HG02759 (cell line): ENCODE data around the gene POLE3.
"Not testable (repeated sequence)": the region's sequence is repeated elsewhere in the genome, so short reads cannot be mapped to it uniquely, and the experiment has no call there.

Experiments used
- ATAC-seq: cut with Tn5 transposase; IDR thresholded peaks from one replicate; pipeline ENCODE4 v1.9.1; 2021; ENCODE audit warnings: mild to moderate bottlenecking, moderate library complexity; ENCODE audit not compliant: unreplicated experiment

Gene POLE3

DNA sequence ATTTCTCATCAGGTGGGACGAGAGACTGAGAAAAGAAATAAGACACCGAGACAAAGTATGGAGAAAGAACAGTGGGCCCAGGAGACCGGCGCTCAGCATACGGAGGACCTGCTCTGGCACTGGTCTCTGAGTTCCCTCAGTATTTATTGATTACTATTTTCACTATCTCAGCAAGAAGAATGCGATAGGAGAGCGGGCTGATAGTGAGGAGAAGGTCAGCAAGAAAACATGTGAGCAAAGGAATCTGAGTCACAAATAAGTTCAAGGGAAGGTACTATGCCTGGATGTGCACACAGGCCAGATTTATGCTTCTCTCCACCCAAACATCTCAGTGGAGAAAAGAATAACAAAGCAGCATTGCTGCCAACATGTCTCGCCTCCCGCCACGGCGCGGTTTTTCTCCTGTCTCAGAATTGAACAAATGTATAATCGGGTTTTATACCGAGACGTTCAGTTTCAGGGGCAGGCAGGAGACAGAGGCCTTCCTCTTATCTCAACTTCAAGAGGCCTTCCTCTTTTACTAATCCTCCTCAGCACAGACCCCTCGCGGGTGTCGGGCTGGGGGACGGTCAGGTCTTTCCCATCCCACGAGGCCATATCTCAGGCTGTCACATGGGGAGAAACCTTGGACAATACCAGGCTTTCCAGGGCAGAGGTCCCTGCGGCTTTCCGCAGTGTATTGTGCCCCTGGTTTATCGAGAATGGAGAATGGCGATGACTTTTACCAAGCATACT is 31.2 kb downstream of the POLE3 start:
- not testable (repeated sequence) for ATAC-seq

GRCh38 chr9:113376634-113377567 is 33.6 kb downstream of the POLE3 start, which contains the start of gene HDHD3:
TSS of gene HDHD3 (minus strand) at chr9:113376986. CDS start at chr9:113374354, 2,632 bp downstream.
- peak; percentile 87 for ATAC-seq

DNA sequence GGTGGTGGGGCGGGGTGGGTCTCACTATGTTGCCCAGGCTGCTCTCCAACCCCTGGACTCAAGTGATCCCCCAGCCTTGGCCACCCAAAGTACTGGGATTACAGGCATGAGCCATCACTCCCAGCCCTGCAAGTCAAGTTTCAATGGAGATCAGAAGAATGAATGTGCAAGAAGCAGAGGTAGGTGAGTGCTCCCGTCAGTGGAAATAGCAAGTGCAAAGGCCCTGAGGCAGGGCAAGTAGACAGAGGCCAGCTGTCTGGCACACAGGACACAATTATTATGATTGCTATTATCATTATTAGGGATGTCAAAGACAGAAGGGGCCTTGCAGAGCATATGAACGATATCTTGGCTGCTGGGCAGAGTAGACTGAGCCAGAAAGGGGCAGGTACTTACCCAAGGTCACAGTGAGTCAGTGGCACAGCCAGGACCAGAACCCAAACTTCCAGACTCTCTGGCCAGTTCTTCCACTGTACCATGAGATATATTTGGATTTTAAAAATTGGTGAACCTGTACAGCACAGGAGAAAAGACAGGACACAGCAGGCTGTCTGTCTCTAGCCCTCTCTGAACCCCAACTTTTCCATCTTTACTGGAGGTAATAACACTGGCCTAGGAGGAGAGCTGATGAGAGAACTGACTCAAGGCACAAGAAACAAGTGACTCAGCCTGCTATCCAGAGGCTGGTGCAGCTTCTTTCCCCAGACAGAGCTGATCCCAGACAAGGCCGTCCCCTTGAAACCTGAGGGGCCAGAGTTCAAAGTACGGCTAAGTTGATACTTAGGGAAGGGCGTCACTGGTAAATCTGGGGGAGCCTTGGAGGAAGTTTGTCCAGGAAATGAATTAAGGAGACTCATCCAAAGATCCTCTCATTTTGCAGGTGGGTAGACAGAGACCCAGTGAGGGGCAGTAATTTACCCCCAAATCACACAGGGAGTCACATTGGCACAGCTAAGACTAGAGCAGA is 35.1 kb downstream of the POLE3 start:
- no peak for ATAC-seq

- ATAC-seq = no peak
Observed at GRCh38 chr9:113373676-113374392, 36.6 kb downstream of the POLE3 start.

GRCh38 chr9:113373256-113373655 is 37.2 kb downstream of the POLE3 start:
- no peak for ATAC-seq

GRCh38 chr9:113372059-113372458 is 38.4 kb downstream of the POLE3 start:
- no peak for ATAC-seq

- no peak for ATAC-seq
Observed at GRCh38 chr9:113370806-113371325, 39.6 kb downstream of the POLE3 start.

- no peak for ATAC-seq
Observed at GRCh38 chr9:113369855-113370140, 40.7 kb downstream of the POLE3 start.

DNA sequence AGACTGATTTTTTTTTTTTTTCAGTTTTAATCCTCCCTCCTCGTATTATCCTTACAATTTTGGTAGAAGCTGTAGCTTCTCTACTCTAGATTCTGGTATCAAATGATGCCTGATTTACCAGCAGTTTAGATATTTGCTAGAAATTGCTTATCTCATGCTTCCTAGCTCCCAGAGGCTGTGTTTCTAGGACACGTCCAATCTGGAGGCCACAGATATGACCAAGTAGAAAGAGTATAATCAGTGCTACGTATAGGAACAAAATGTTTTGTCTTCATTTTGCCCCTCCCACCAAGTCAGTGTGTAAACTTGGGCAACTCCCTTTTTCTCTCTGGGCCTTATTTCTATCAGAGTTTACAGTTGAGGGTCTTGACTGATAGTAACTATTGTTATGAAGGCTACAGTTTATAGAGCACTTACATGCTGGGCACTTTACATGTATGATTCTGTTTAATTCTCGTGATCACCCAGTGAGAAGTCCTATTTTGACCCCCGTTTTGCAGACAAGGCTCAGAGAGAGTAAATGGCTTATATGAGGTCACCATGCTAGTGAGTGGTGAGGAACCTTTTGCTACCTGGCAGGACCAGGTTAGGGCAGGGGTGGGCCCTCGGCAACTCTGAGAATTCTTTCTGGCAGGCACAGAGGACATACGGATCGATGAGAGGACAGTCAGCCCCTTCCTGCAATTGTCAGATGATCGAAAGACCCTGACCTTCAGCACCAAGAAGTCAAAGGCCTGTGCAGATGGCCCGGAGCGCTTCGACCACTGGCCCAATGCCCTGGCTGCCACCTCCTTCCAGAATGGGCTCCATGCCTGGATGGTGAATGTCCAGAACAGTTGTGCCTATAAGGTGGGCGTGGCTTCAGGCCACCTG is 41.3 kb downstream of the POLE3 start:
- no peak for ATAC-seq

- no peak for ATAC-seq
Observed at GRCh38 chr9:113368348-113368981, 42.0 kb downstream of the POLE3 start.

DNA sequence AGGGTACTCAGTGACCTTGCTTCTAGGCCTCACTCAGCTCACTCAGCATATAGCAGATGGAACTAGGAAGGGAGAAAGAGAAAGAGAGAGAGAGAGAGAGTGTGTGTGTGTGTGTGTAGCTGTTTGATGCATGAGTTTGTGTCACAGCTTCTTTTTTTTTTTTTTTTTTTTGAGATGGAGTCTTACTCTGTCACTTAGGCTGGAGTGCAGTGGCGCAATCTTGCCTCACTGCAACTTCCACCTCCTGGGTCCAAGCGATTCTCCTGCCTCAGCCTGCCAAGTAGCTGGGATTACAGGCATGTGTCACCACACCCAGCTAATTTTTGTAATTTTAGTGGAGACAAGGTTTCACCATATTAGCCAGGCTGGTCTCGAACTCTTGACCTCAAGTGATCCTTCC is 44.8 kb downstream of the POLE3 start:
- not testable (repeated sequence) for ATAC-seq

DNA sequence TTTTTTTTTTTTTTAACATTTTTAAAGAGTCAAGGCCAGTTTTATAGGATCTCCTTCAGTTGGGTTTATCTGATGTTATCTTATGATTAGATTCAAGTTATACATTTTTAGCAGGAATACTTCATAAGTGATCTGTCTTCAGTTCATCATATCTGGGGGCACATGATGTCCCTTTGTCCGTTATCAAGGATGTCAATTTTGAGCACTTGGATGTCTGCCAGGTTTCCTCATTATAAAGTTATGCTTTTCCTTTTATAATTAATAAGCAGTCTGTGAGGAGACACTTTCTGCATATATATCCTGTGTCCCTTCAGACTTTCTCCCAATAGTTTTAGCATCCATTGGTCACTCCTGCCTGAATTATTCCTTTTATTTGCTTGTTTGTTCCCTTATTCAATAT is 45.5 kb downstream of the POLE3 start:
- ATAC-seq = no peak

- ATAC-seq = no peak
Observed at GRCh38 chr9:113363336-113363735, 47.1 kb downstream of the POLE3 start.

- ATAC-seq = no peak
Observed at GRCh38 chr9:113361304-113362018, 49.0 kb downstream of the POLE3 start.

DNA sequence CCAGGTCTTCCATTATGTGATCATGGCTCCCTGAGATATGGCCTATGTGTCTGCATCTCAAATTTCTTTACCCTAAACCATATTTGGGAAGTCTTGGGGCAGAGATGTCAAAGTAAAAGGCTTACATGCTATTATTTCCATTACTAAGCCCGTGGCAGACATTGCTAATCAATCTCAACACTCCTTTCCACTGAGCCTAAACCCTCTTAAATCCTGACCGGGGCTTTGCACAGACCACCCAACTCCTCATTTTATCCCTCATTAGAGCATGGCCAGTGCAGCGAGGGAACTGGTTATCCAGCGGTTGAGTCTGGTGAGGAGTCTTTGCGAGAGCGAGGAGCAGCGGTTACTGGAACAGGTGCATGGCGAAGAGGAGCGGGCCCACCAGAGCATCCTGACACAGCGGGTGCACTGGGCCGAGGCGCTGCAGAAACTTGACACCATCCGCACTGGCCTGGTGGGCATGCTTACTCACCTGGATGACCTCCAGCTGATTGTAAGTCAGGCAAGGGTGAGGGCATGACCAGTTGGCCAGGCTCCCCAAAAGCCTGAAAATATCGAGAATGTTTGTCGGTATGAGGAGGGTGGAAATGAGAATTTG is 50.1 kb downstream of the POLE3 start:
- no peak for ATAC-seq

- ATAC-seq = no peak
Observed at GRCh38 chr9:113359385-113359784, 51.1 kb downstream of the POLE3 start.
